Erythroblast (primary cell): ENCODE measurements around the gene ALS2.
A peak's percentile ranks its signal among the peaks of the same experiment; 100 is the strongest.
"Not testable (repeated sequence)": the region's sequence is repeated elsewhere in the genome, so short reads cannot be mapped to it uniquely, and the experiment has no call there.

Experiments used
- DNase-seq, 2 experiments: peaks; one replicate each; lab custom pipeline; 2025; lab: John Stamatoyannopoulos, UW
- GATA1 ChIP-seq: IDR thresholded peaks from 2 replicates; pipeline ENCODE4 v1.6.1; 2011; ENCODE audit warnings: low read depth, mild to moderate bottlenecking, control low read depth, low read length, moderate library complexity
- POLR2A ChIP-seq: IDR thresholded peaks from 2 replicates; pipeline ENCODE4 v1.6.1; 2011; ENCODE audit warnings: mild to moderate bottlenecking, low read length

Gene ALS2

DNA sequence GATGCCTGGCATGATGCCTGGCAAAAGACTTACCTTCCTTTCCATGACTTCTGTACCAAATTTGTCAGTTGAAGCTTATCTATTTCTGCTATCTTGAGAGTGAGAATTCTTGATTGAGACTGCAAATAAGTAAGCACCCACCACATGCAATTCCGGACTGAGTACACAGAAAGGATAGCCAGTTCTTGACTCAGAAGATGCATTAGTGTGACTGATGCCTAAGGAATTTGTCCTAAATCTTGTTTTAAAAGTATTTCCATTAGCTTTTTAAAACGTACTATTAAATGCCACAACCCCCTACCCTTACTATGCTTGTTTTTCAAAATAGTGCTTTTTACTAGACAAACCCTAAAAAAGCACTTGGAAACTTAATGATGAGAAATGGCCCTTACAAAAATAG lies 82.8 kb downstream of the ALS2 start:
- TF ChIP-seq GATA1: no peak
- TF ChIP-seq POLR2A: no peak
- no peak for DNase-seq

DNA sequence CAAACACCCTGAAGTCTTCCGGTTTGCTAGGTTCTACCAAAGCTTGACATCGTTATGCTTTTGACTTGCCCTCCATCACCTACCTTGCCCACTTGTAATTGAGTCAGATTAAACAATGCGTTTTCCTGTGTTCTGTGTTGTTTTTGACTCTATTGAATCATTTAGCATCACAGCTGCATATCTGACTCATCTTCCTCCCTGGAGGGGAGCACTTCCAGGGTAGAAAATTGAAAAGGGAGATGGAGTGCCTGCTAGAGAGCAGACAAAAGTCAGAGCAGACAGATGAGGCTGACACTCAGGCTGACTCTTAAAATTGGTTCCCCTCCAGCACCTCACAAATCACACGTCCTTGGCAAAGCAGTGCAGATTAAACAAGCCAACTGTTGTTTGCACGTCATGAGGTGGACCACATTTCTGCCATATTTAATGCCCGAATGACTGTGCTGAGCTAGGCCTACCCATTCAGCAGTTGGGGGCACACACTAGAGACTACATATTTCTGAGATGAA lies 84.5 kb downstream of the ALS2 start:
- no peak for TF ChIP-seq GATA1
- no peak for TF ChIP-seq POLR2A
- no peak for DNase-seq

GRCh38 chr2:201685156-201685555 lies 95.6 kb downstream of the ALS2 start:
- TF ChIP-seq POLR2A: no peak
- no peak for TF ChIP-seq GATA1
- no peak for DNase-seq

DNA sequence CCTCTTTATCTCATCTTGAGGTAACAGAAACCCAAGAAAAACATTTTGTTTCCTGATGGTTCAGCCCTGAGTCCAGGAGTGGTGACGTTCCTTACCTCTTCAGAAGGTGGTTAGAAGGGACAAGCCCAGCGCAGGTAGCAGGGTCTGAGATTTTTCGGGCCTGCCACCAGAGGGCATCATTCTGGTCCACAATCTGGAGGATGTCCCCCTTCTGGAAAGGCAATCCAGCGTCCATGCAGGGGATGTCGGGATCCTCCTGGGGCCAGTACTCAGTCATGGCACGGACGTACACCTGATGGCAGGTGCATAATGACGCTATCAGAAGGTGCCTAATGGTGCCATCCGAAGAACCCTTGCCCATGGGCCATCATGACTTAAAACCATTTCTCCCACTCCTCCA lies 100.0 kb downstream of the ALS2 start:
- DNase-seq: peak; percentile 20 to 54
- TF ChIP-seq POLR2A (no peak), GATA1 (no peak)

- DNase-seq: no peak
- TF ChIP-seq POLR2A (no peak), GATA1 (no peak)
Measured at GRCh38 chr2:201678401-201678800, 102.3 kb downstream of the ALS2 start.

DNA sequence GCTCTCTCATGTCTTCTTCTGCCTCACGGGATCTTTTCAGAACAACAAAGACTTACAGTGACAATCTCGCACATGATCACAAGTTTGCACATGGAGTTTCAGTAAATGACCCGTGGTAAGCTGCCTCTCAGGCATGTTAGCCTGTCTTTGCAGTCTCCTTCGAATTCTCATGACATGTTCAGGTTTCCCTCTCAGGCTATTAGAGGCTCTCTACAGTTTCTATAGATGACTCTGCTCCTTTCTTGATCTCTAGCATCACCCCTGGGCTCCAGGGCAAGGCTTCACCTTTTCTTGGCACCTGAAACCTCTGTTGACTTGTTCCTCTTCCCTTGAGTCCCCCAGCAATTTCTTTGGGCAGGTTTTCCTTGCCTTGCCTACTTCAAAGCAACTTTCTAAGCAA lies 105.3 kb downstream of the ALS2 start:
- TF ChIP-seq GATA1 (no peak), POLR2A (no peak)
- no peak for DNase-seq

GRCh38 chr2:201674794-201675193 lies 105.9 kb downstream of the ALS2 start:
- DNase-seq: no peak
- TF ChIP-seq POLR2A (no peak), GATA1 (no peak)

GRCh38 chr2:201674298-201674697 lies 106.4 kb downstream of the ALS2 start:
- TF ChIP-seq POLR2A: no peak
- no peak for TF ChIP-seq GATA1
- DNase-seq: no peak

- TF ChIP-seq GATA1 (no peak), POLR2A (no peak)
- no peak for DNase-seq
Measured at GRCh38 chr2:201673546-201673945, 107.2 kb downstream of the ALS2 start.

- not testable (repeated sequence) for DNase-seq
Measured at GRCh38 chr2:201671205-201671604, 109.5 kb downstream of the ALS2 start.

DNA sequence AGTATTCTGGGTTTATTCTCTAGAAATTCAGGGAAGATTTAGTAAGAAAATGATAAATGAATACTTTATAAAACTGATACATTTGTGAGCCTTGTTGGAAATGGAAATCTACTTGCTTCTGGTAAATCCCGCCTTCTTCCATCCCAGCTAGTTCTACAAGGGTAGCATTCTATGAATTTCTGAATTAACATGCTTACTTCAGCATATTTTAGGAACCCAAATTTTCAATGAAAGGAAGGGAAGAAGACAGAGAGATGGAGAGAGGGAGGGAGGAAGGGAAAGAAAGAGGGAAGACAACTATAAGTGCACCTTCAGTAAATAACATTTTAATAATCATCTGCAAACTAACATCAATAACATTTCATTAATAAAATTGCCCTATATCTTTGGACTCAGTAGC lies 110.9 kb downstream of the ALS2 start:
- no peak for DNase-seq
- TF ChIP-seq GATA1: no peak
- no peak for TF ChIP-seq POLR2A

DNA sequence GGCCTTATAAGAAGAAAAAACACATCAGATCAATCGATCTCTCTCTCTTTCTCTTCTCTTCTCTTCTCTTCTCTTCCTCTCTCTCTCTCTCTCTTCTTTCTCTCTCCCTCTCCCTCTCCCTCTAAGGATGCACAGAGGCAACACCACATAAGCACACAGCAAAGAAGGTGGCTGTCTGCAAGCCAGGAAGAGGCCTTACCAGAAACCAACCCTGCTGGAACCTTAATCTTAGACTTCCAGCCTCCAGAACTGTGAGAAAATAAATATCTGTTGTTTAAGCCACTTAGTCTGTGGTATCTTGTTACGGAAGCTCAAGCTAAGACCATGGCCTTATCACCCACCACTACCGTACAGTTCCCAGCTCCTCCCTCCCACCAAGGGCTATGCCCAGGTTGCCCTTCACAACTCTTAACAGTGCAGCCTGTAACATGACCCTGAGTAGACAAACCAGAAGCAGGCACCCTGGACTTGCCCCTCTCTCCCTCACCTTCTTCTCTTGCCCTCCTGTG lies 112.3 kb downstream of the ALS2 start:
- DNase-seq: peak in 1 of 2 experiments; percentile 5
- TF ChIP-seq GATA1: no peak
- TF ChIP-seq POLR2A: no peak

DNA sequence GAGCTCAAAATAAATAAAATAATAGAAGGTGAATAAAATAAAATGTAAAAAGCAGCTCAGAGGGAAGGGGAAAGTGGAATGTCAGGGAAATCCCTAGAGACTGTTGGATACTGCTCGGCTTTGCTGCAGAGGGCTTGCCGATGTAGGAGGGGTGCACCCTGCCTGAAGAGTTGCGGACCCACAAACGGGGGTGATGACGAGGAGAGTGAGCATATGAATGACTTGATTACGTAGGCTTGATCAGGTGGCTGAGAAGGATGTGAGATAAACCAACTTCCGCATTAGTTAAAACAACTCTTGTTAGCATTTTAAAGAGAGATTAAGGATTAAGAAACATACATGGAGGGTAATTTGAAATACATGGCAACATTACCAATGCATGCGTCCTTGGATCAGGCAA lies 116.4 kb downstream of the ALS2 start:
- DNase-seq: no peak
- TF ChIP-seq POLR2A (no peak), GATA1 (no peak)

- DNase-seq: no peak
- TF ChIP-seq GATA1 (no peak), POLR2A (no peak)
Measured at GRCh38 chr2:201661366-201661765, 119.4 kb downstream of the ALS2 start.

DNA sequence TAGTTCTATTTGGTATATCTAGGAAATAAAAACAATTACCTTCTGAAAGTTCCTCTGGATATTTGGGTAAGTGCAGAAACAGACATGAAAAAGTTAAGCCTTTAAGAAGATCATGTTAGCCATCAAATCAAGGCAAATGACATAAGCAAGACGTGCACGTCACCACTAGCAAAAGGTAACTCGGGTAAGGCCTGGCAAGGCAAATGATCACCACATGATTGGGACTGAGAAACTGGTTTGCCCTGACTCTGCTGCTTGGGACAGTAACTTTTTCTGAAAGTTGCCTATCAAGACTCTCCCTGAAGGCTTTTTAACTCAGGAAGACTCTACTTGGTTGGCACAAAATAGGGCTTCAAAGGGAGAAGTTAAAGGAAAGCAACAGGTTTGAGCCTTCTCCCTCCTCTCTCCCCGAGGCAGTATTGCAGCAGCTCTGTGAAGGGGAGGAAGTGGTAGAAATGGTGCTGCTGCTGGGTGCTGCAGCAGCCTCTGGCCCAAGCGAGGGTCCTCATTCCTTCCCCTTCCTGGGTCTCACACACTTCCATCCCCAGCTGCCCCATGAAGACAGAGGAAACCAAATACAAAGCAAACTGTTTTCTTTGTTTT lies 120.3 kb downstream of the ALS2 start:
- TF ChIP-seq GATA1 (no peak), POLR2A (no peak)
- no peak for DNase-seq
